GM23338 (cell line): ENCODE measurements around the gene MTFR1L. TPM values are rescaled to one million over a fixed set of nuclear protein-coding genes. Genes with fewer than 3 reads are reported as not detected.
A peak's percentile ranks its signal among the peaks of the same experiment; 100 is the strongest.

Experiments
- ATAC-seq: fragments of 200-7000 bp; cut with Tn5 transposase; 3 replicates; pipeline ENCODE4 v1.9.1; 2020
- DNase-seq: peaks from one replicate; pipeline ENCODE4 v3.0.0-alpha.2; 2015; ENCODE audit warnings: low spot score
- H2AFZ ChIP-seq: fragments of 200-600 bp; sonication (generic); 2 replicates; pipeline ENCODE4 v1.8.0; 2016; ENCODE audit warnings: antibody characterized with exemption, mild to moderate bottlenecking, moderate library complexity
- H3F3A ChIP-seq: fragments of 200-600 bp; sonication (generic); replicated peaks from 2 replicates; pipeline ENCODE4 v1.8.0; 2017; ENCODE audit warnings: antibody characterized with exemption, mixed run types, low read depth
- H3K27ac ChIP-seq: fragments of 200-600 bp; sonication (generic); 2 replicates; pipeline ENCODE4 v1.6.1; 2016; ENCODE audit warnings: low read depth
- H3K27me3 ChIP-seq: fragments of 200-600 bp; sonication (generic); 2 replicates; pipeline ENCODE4 v1.8.0; 2016; ENCODE audit warnings: mild to moderate bottlenecking, mixed run types, moderate library complexity; ENCODE audit not compliant: insufficient read depth
- H3K36me3 ChIP-seq: fragments of 200-600 bp; sonication (generic); 2 replicates; pipeline ENCODE4 v1.8.0; 2016; ENCODE audit warnings: mild to moderate bottlenecking; ENCODE audit not compliant: insufficient read depth
- H3K4me1 ChIP-seq: fragments of 200-600 bp; sonication (generic); 2 replicates; pipeline ENCODE4 v1.8.0; 2016; ENCODE audit warnings: mild to moderate bottlenecking, moderate library complexity; ENCODE audit not compliant: insufficient read depth
- H3K4me2 ChIP-seq: fragments of 200-600 bp; sonication (generic); 2 replicates; pipeline ENCODE4 v1.7.1; 2017; ENCODE audit warnings: mixed run types
- H3K4me3 ChIP-seq: fragments of 200-600 bp; sonication (generic); 2 replicates; pipeline ENCODE4 v1.6.1; 2016; ENCODE audit warnings: mixed run types
- H3K79me2 ChIP-seq: fragments of 200-600 bp; sonication (generic); replicated peaks from 2 replicates; pipeline ENCODE4 v1.8.0; 2017; ENCODE audit warnings: mild to moderate bottlenecking; ENCODE audit not compliant: insufficient read depth
- H3K9me2 ChIP-seq: fragments of 200-600 bp; sonication (generic); 2 replicates; pipeline ENCODE4 v1.8.0; 2017; ENCODE audit not compliant: insufficient read depth
- H4K20me1 ChIP-seq: fragments of 200-600 bp; sonication (generic); replicated peaks from 2 replicates; pipeline ENCODE4 v1.8.0; 2017; ENCODE audit warnings: mild to moderate bottlenecking; ENCODE audit not compliant: insufficient read depth
- H3K27ac Mint-ChIP-seq: 2 replicates; pipeline ENCODE4 v1.8.0; 2020; ENCODE audit warnings: inconsistent platforms, mild to moderate bottlenecking, moderate library complexity, mixed read lengths
- H3K27me3 Mint-ChIP-seq: 3 replicates; pipeline ENCODE4 v1.8.0; 2022; ENCODE audit warnings: low read depth, mild to moderate bottlenecking, moderate library complexity, mixed read lengths, inconsistent platforms; ENCODE audit not compliant: insufficient read depth, poor library complexity
- H3K36me3 Mint-ChIP-seq: 3 replicates; pipeline ENCODE4 v1.8.0; 2021; ENCODE audit warnings: low read depth, mild to moderate bottlenecking, inconsistent platforms, moderate library complexity, mixed read lengths
- H3K4me1 Mint-ChIP-seq: 3 replicates; pipeline ENCODE4 v1.8.0; 2020; ENCODE audit warnings: mild to moderate bottlenecking, inconsistent platforms, mixed read lengths
- H3K4me3 Mint-ChIP-seq: 3 replicates; pipeline ENCODE4 v1.8.0; 2021; ENCODE audit warnings: moderate library complexity, mild to moderate bottlenecking, inconsistent platforms, mixed read lengths
- H3K9me3 Mint-ChIP-seq: 3 replicates; pipeline ENCODE4 v1.8.0; 2020; ENCODE audit warnings: moderate library complexity, mild to moderate bottlenecking, inconsistent platforms, mixed read lengths
- CREB1 ChIP-seq: fragments of 250-450 bp; sonication (Bioruptor Pico); IDR thresholded peaks from 2 replicates; pipeline ENCODE4 v1.5.0; 2020; ENCODE audit warnings: low read depth, mild to moderate bottlenecking, moderate library complexity
- ETS1 ChIP-seq: IDR thresholded peaks from 2 replicates; pipeline ENCODE4 v1.6.1; 2016; ENCODE audit warnings: antibody characterized with exemption
- EZH2 ChIP-seq: fragments of 200-600 bp; sonication (generic); IDR thresholded peaks from one replicate; pipeline ENCODE4 v1.8.0; 2017; ENCODE audit warnings: antibody characterized with exemption, mild to moderate bottlenecking, low read depth; ENCODE audit not compliant: unreplicated experiment
- EZH2phosphoT487 ChIP-seq: fragments of 200-600 bp; sonication (generic); IDR thresholded peaks from one replicate; pipeline ENCODE4 v1.8.1; 2018; ENCODE audit warnings: antibody characterized with exemption; ENCODE audit not compliant: unreplicated experiment
- JUNB ChIP-seq: IDR thresholded peaks from one replicate; pipeline ENCODE4 v1.6.1; 2016; ENCODE audit warnings: antibody characterized with exemption; ENCODE audit not compliant: unreplicated experiment
- NANOG ChIP-seq: IDR thresholded peaks from 2 replicates; pipeline ENCODE4 v1.6.1; 2016; ENCODE audit warnings: antibody characterized with exemption, borderline replicate concordance
- POLR2AphosphoS5 ChIP-seq: IDR thresholded peaks from 2 replicates; pipeline ENCODE4 v1.6.1; 2016; ENCODE audit warnings: antibody characterized with exemption, low read depth
- STAT1 ChIP-seq: IDR thresholded peaks from one replicate; pipeline ENCODE4 v1.6.1; 2016; ENCODE audit warnings: antibody characterized with exemption; ENCODE audit not compliant: unreplicated experiment
- ZNF114 ChIP-seq: fragments of 250-450 bp; sonication (Bioruptor Pico); IDR thresholded peaks from 2 replicates; pipeline ENCODE4 v1.5.0; 2020; ENCODE audit warnings: mild to moderate bottlenecking, moderate library complexity
- ZNF331 ChIP-seq: fragments of 250-450 bp; sonication (Bioruptor Pico); IDR thresholded peaks from 2 replicates; pipeline ENCODE4 v1.5.0; 2020; ENCODE audit warnings: low read depth, mild to moderate bottlenecking, moderate library complexity
- ZNF462 ChIP-seq: fragments of 250-450 bp; sonication (Bioruptor Pico); IDR thresholded peaks from 2 replicates; pipeline ENCODE4 v1.5.0; 2020; ENCODE audit warnings: mild to moderate bottlenecking, moderate library complexity
- long read RNA-seq: library from polyadenylated mRNA; unstranded; transcript quantifications from one replicate; pipeline ENCODE4 v2.0.0, GENCODE V29; 2020; ENCODE audit not compliant: unreplicated experiment
- polyA plus RNA-seq: library from polyadenylated mRNA; unstranded; fragments of >200 nt; fragmentation: Nextera tagmentation; extraction: Ambion mirVana; gene quantifications from 2 replicates; pipeline ENCODE4 v1.2.1, GENCODE V29; 2016
- total RNA-seq: library from RNA; depleted of rRNA; stranded (reverse); fragments of >200 nt; shearing (Covaris generic); gene quantifications from 2 replicates; pipeline ENCODE4 v1.2.3, GENCODE V29; 2014; rRNA removed
- TF ChIP-seq, protein P1 (sequence below), 2 experiments: fragments of 200-600 bp in 1 of 2; sonication (generic) in 1 of 2; conservative IDR thresholded peaks; 2 replicates each; pipeline versions ENCODE4 v1.5.1 to v1.6.1; 2016 to 2017; ENCODE audit warnings: antibody characterized with exemption in 2 of 2, low read depth in 2 of 2, mild to moderate bottlenecking in 2 of 2, moderate library complexity in 1 of 2
- TF ChIP-seq, protein P2 (sequence below): IDR thresholded peaks from one replicate; pipeline ENCODE4 v1.6.1; 2018; ENCODE audit warnings: antibody characterized with exemption; ENCODE audit not compliant: unreplicated experiment

The MTFR1L gene
- 22.7 and 23.5 TPM in 2 replicates for total RNA-seq
- polyA plus RNA-seq = 13.4 and 14.8 TPM in 2 replicates
- long read RNA-seq, transcript MTFR1L-203 (7 exons, 2,004 nt) = major isoform, 8 of 19 reads
- long read RNA-seq, partial matches to known transcripts = 5 of 19 reads
- long read RNA-seq, other reads (novel, unspliced or antisense) = 2 of 19 reads

- peaks cover 19% of the 10 kb centered on the region for H3K27me3 Mint-ChIP-seq
- Histone ChIP-seq H3K27me3 (peaks cover 13% of the 10 kb centered on the region), H3K4me1 (peaks cover 24% of the 10 kb centered on the region), H2AFZ (peak within 1 kb of the TSS; percentile 97), H3K27ac (peak within 1 kb of the TSS; percentile 80), H3K9me2 (no peaks in the 10 kb centered on the region), H3F3A (peaks cover 18% of the 10 kb centered on the region), H3K79me2 (0 out of 2 replicates have a peak, but pooled peaks cover 2% of the 10 kb centered on the region), H4K20me1 (0 out of 2 replicates have a peak, but pooled peaks cover 6% of the 10 kb centered on the region), H3K36me3 (no peaks in the 10 kb centered on the region), H3K4me3 (peak within 1 kb of the TSS; percentile 94), H3K4me2 (peak within 1 kb of the TSS; percentile 99)
- DNase-seq = peak; percentile 92
- H3K4me1 Mint-ChIP-seq = peaks cover 30% of the 10 kb centered on the region
- TF ChIP-seq ETS1 (peak; percentile 64; the same call in 1 of the 2 replicates), ZNF462 (CRISPR knock-in tag) (no peak), JUNB (no peak), EZH2 (no peak), CREB1 (no peak), ZNF114 (no peak), POLR2AphosphoS5 (peak; percentile 97), NANOG (no peak), ZNF331 (CRISPR knock-in tag) (no peak), STAT1 (no peak), EZH2phosphoT487 (no peak)
- TF ChIP-seq, protein P1, sequence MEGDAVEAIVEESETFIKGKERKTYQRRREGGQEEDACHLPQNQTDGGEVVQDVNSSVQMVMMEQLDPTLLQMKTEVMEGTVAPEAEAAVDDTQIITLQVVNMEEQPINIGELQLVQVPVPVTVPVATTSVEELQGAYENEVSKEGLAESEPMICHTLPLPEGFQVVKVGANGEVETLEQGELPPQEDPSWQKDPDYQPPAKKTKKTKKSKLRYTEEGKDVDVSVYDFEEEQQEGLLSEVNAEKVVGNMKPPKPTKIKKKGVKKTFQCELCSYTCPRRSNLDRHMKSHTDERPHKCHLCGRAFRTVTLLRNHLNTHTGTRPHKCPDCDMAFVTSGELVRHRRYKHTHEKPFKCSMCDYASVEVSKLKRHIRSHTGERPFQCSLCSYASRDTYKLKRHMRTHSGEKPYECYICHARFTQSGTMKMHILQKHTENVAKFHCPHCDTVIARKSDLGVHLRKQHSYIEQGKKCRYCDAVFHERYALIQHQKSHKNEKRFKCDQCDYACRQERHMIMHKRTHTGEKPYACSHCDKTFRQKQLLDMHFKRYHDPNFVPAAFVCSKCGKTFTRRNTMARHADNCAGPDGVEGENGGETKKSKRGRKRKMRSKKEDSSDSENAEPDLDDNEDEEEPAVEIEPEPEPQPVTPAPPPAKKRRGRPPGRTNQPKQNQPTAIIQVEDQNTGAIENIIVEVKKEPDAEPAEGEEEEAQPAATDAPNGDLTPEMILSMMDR (conservative IDR thresholded peaks at IDR 0.05; ENCODE audit: low read depth in 2 of 2) = no peak
- TF ChIP-seq, protein P2, sequence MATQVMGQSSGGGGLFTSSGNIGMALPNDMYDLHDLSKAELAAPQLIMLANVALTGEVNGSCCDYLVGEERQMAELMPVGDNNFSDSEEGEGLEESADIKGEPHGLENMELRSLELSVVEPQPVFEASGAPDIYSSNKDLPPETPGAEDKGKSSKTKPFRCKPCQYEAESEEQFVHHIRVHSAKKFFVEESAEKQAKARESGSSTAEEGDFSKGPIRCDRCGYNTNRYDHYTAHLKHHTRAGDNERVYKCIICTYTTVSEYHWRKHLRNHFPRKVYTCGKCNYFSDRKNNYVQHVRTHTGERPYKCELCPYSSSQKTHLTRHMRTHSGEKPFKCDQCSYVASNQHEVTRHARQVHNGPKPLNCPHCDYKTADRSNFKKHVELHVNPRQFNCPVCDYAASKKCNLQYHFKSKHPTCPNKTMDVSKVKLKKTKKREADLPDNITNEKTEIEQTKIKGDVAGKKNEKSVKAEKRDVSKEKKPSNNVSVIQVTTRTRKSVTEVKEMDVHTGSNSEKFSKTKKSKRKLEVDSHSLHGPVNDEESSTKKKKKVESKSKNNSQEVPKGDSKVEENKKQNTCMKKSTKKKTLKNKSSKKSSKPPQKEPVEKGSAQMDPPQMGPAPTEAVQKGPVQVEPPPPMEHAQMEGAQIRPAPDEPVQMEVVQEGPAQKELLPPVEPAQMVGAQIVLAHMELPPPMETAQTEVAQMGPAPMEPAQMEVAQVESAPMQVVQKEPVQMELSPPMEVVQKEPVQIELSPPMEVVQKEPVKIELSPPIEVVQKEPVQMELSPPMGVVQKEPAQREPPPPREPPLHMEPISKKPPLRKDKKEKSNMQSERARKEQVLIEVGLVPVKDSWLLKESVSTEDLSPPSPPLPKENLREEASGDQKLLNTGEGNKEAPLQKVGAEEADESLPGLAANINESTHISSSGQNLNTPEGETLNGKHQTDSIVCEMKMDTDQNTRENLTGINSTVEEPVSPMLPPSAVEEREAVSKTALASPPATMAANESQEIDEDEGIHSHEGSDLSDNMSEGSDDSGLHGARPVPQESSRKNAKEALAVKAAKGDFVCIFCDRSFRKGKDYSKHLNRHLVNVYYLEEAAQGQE = no peak
- ATAC-seq = peak; percentile 87
- peaks cover 11% of the 10 kb centered on the region; the same call in 1 of the 3 replicates for H3K36me3 Mint-ChIP-seq
- peak within 1 kb of the TSS; percentile 100 for H3K4me3 Mint-ChIP-seq
- peak within 1 kb of the TSS; percentile 97 for H3K27ac Mint-ChIP-seq
- no peaks in the 10 kb centered on the region for H3K9me3 Mint-ChIP-seq
Measured at GRCh38 chr1:25819491-25820246, at the start of gene MTFR1L. MTFR1L (plus strand) TSS chr1:25819954; CDS start chr1:25823105, 3,151 bp downstream.
